K562 (cell line): ENCODE measurements around the gene TBC1D16. TPM values are rescaled to one million over a fixed set of nuclear protein-coding genes. Genes with fewer than 3 reads are reported as not detected.

ENCODE experiments used
- ATAC-seq: fragments of 200-7000 bp; cut with Tn5 transposase; 3 replicates; pipeline ENCODE4 v1.9.1; 2020; ENCODE audit warnings: moderate library complexity
- BruUV-seq: library from RNA; stranded (reverse); fragments of 400-500 nt; replicated peaks from 2 replicates; lab custom pipeline; 2021; lab: Mats Ljungman, UMichigan
- CTCF ChIA-PET: fragments of 300-600 bp; formaldehyde crosslinking; extraction: SDS; loops from one replicate; lab custom pipeline; 2021; ENCODE audit warnings: low intra/inter-chr PET ratio; lab: Yijun Ruan, JAX
- POLR2A ChIA-PET: fragments of 300-600, 350-650 bp; sonication (Branson Sonifier 250); formaldehyde crosslinking; extraction: SDS; loops from one replicate; lab custom pipeline; 2021; ENCODE audit warnings: antibody characterized with exemption, inconsistent platforms; lab: Yijun Ruan, JAX
- DNase-seq, 4 experiments: peaks; one replicate each; pipeline versions ENCODE4 v3.0.0 to v3.0.0-alpha.2; 2011 to 2018; ENCODE audit warnings: low spot score in 3 of 4, mixed read lengths in 3 of 4; ENCODE audit errors: extremely low read depth in 1 of 4
- FAIRE-seq: peaks from 2 replicates; lab custom pipeline; 2011; peaks lifted over from hg19 to GRCh38; lab: Jason Lieb, UNC
- H2AFZ ChIP-seq: 2 replicates; pipeline ENCODE4 v1.6.0; 2011; ENCODE audit warnings: low read depth, low read length, control low read depth, inconsistent platforms
- H3K27ac ChIP-seq: fragments of 200-600 bp; 3 replicates; pipeline ENCODE4 v1.8.0; 2011; ENCODE audit warnings: low read depth, mild to moderate bottlenecking, control low read depth, inconsistent platforms, low read length, moderate library complexity, mixed read lengths; ENCODE audit errors: extremely low read depth
- H3K27me3 ChIP-seq, 2 experiments: fragments of 300-600 bp in 1 of 2; 2 replicates in 1 of 2; 3 replicates in 1 of 2; pipeline versions ENCODE4 v1.6.0 to v1.8.0; 2011; ENCODE audit warnings: inconsistent platforms in 2 of 2, low read length in 2 of 2, mild to moderate bottlenecking in 1 of 2, mixed read lengths in 1 of 2, moderate library complexity in 1 of 2; ENCODE audit not compliant: control insufficient read depth in 2 of 2, insufficient read depth in 2 of 2
- H3K36me3 ChIP-seq: fragments of 300-600 bp; 3 replicates; pipeline ENCODE4 v1.8.0; 2011; ENCODE audit warnings: mild to moderate bottlenecking, low read length, inconsistent platforms; ENCODE audit not compliant: control insufficient read depth, insufficient read depth
- H3K4me1 ChIP-seq, 2 experiments: fragments of 200-600 bp in 1 of 2; replicated peaks in 1 of 2; 2 replicates in 1 of 2; 3 replicates in 1 of 2; pipeline versions ENCODE4 v1.5.1 to v1.8.0; 2011; ENCODE audit warnings: inconsistent platforms in 2 of 2, low read length in 2 of 2, mild to moderate bottlenecking in 1 of 2, mixed read lengths in 1 of 2, moderate library complexity in 1 of 2; ENCODE audit not compliant: control insufficient read depth in 2 of 2, insufficient read depth in 2 of 2
- H3K4me2 ChIP-seq: 2 replicates; pipeline ENCODE4 v1.6.1; 2011; ENCODE audit warnings: low read length, control low read depth, inconsistent platforms, mixed read lengths; ENCODE audit not compliant: insufficient read depth
- H3K4me3 ChIP-seq: fragments of 200-600 bp; sonication (generic), shearing (Covaris generic); 2 replicates; pipeline ENCODE4 v1.5.1; 2016; ENCODE audit warnings: control low read depth, inconsistent platforms
- H3K79me2 ChIP-seq: fragments of 200-600 bp; 3 replicates; pipeline ENCODE4 v1.8.0; 2011; ENCODE audit warnings: low read length, inconsistent platforms; ENCODE audit not compliant: control insufficient read depth, insufficient read depth
- H3K9ac ChIP-seq, 2 experiments: 2 replicates each; pipeline versions ENCODE4 v1.6.0 to v1.6.1; 2011; ENCODE audit warnings: low read depth in 2 of 2, low read length in 2 of 2, control low read depth in 1 of 2, inconsistent platforms in 1 of 2, mild to moderate bottlenecking in 1 of 2, mixed read lengths in 1 of 2; ENCODE audit not compliant: insufficient read depth in 1 of 2
- H3K9me1 ChIP-seq: one replicate; pipeline ENCODE4 v1.6.0; 2011; ENCODE audit warnings: inconsistent platforms, mild to moderate bottlenecking, low read length, moderate library complexity; ENCODE audit not compliant: control insufficient read depth, insufficient read depth
- H3K9me3 ChIP-seq: replicated peaks from 2 replicates; pipeline ENCODE4 v1.5.1; 2011; ENCODE audit warnings: low read depth, low read length, inconsistent platforms; ENCODE audit not compliant: control insufficient read depth, insufficient read depth
- H4K20me1 ChIP-seq: replicated peaks from 2 replicates; pipeline ENCODE4 v1.6.1; 2011; ENCODE audit warnings: low read length, inconsistent platforms, mixed read lengths; ENCODE audit not compliant: control insufficient read depth, insufficient read depth
- CBFA2T2 ChIP-seq: fragments of 450-650 bp; conservative IDR thresholded peaks from 2 replicates; pipeline ENCODE4 v1.6.1; 2017; ENCODE audit warnings: mild to moderate bottlenecking
- KAT2B ChIP-seq: IDR thresholded peaks from one replicate; pipeline ENCODE4 v1.6.1; 2012; ENCODE audit warnings: low read depth, mild to moderate bottlenecking, control low read depth, inconsistent platforms, low read length, moderate library complexity
- MIER1 ChIP-seq: fragments of 450-650 bp; IDR thresholded peaks from 2 replicates; pipeline ENCODE4 v1.6.1; 2016; ENCODE audit warnings: antibody characterized with exemption, mild to moderate bottlenecking, low read depth
- SRSF7 ChIP-seq: fragments of 200-400 bp; formaldehyde crosslinking; optimal IDR thresholded peaks from 2 replicates; pipeline ENCODE3; 2017; ENCODE audit warnings: mild to moderate bottlenecking, low read depth, low read length
- THRB ChIP-seq: fragments of 450-650 bp; formaldehyde crosslinking; conservative IDR thresholded peaks from 2 replicates; pipeline ENCODE4 v1.4.0; 2022; ENCODE audit warnings: mild to moderate bottlenecking, missing genetic modification characterization
- ZNF668 ChIP-seq: fragments of 250-450 bp; sonication (Bioruptor Pico); IDR thresholded peaks from 2 replicates; pipeline ENCODE4 v1.8.0; 2022; ENCODE audit warnings: mild to moderate bottlenecking, inconsistent platforms
- ZNF785 ChIP-seq: fragments of 250-450 bp; sonication (Bioruptor Pico); IDR thresholded peaks from 2 replicates; pipeline ENCODE4 v1.4.0; 2020; ENCODE audit warnings: mild to moderate bottlenecking
- WGBS: fragments of 100-300 bp; shearing (Covaris generic); methylation state at CpG from one replicate; pipeline ENCODE4 v1.1.6; 2016; ENCODE audit warnings: low coverage, mixed read lengths; ENCODE audit not compliant: insufficient coverage; ENCODE audit errors: missing lambda C conversion rate; 5-methylcytosine and 5-hydroxymethylcytosine counted together
- in situ Hi-C: fragments of 300-500 bp; cut with MboI; formaldehyde crosslinking; loops from 4 replicates; pipeline ENCODE4 v1.15.0; 2018; ENCODE audit warnings: inconsistent platforms, mixed read lengths
- intact Hi-C: fragments of 100-400 bp; cut with micrococcal nuclease; formaldehyde crosslinking; loops from 2 replicates; pipeline ENCODE4 v1.14.2; 2022
- polyA plus RNA-seq, 8 experiments: library from polyadenylated mRNA; depleted of rRNA in 4 of 8; stranded (reverse) in 5 of 8; unstranded in 3 of 8; fragments of >200 nt; fragmentation: Nextera tagmentation in 2 of 8; fragmentation: Illumina TruSeq in 1 of 8; extraction: Ambion mirVana in 2 of 8; extraction: Trizol in 1 of 8; gene quantifications; 2 replicates each; pipeline versions ENCODE4 v1.2.1 to v1.2.3, GENCODE V29; 2011 to 2014; ENCODE audit warnings: inconsistent platforms in 1 of 8, missing spikeins in 1 of 8
- total RNA-seq, 7 experiments: library from RNA; depleted of rRNA in 6 of 7; stranded (reverse); fragments of >200 nt in 6 of 7; fragmentation: Illumina TruSeq in 2 of 7; extraction: Trizol in 2 of 7; gene quantifications; 2 replicates each; pipeline versions ENCODE4 v1.2.1 to v1.2.3, GENCODE V29; 2011 to 2021; ENCODE audit warnings: low replicate concordance in 1 of 7
- TF ChIP-seq, protein P1 (sequence below): fragments of 250-450 bp; sonication (Bioruptor Pico); IDR thresholded peaks from 2 replicates; pipeline ENCODE4 v1.4.0; 2020
- TF ChIP-seq, protein P2 (sequence below): sonication (generic); formaldehyde crosslinking; IDR thresholded peaks from 2 replicates; pipeline ENCODE4 v1.9.0; 2022; ENCODE audit warnings: mild to moderate bottlenecking, missing genetic modification reagents
- TF ChIP-seq, protein P3 (sequence below): sonication (generic); formaldehyde crosslinking; IDR thresholded peaks from 2 replicates; pipeline ENCODE4 v1.8.0; 2022; ENCODE audit warnings: missing genetic modification reagents, mild to moderate bottlenecking, moderate library complexity, borderline replicate concordance
- TF ChIP-seq, protein P4 (sequence below): fragments of 450-650 bp; formaldehyde crosslinking; IDR thresholded peaks from 2 replicates; pipeline ENCODE4 v1.4.0; 2020; ENCODE audit warnings: mild to moderate bottlenecking

TBC1D16 gene
- total and polyA plus RNA-seq, 9 of the 15 experiments (the other 6 are each of a cell fraction or from before 2014, with no cell fraction given), result 0.01 to 0.20 (median 0.03) TPM; not detected in 1

- TF ChIP-seq, protein P1, sequence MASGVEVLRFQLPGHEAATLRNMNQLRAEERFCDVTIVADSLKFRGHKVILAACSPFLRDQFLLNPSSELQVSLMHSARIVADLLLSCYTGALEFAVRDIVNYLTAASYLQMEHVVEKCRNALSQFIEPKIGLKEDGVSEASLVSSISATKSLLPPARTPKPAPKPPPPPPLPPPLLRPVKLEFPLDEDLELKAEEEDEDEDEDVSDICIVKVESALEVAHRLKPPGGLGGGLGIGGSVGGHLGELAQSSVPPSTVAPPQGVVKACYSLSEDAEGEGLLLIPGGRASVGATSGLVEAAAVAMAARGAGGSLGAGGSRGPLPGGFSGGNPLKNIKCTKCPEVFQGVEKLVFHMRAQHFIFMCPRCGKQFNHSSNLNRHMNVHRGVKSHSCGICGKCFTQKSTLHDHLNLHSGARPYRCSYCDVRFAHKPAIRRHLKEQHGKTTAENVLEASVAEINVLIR (CRISPR knock-in tag), result no peak
- no peak for TF ChIP-seq SRSF7
- TF ChIP-seq, protein P2, sequence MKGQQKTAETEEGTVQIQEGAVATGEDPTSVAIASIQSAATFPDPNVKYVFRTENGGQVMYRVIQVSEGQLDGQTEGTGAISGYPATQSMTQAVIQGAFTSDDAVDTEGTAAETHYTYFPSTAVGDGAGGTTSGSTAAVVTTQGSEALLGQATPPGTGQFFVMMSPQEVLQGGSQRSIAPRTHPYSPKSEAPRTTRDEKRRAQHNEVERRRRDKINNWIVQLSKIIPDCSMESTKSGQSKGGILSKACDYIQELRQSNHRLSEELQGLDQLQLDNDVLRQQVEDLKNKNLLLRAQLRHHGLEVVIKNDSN (CRISPR knock-in tag), result no peak
- TF ChIP-seq, protein P3, sequence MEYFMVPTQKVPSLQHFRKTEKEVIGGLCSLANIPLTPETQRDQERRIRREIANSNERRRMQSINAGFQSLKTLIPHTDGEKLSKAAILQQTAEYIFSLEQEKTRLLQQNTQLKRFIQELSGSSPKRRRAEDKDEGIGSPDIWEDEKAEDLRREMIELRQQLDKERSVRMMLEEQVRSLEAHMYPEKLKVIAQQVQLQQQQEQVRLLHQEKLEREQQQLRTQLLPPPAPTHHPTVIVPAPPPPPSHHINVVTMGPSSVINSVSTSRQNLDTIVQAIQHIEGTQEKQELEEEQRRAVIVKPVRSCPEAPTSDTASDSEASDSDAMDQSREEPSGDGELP (CRISPR knock-in tag), result no peak
Measured at GRCh38 chr17:79966681-79967080, 69.0 kb downstream of the TBC1D16 start (continued).

- Histone ChIP-seq H3K4me2 (no peak overlapping the region), H3K9ac (no peak overlapping the region), H3K79me2 (no peaks in the 10 kb centered on the region), H3K36me3 (no peaks in the 10 kb centered on the region), H2AFZ (no peak overlapping the region), H3K9me1 (no peaks in the 10 kb centered on the region), H4K20me1 (no peaks in the 10 kb centered on the region), H3K27me3 (peaks cover 16 to 18% of the 10 kb centered on the region in 2 experiments; a peak in 4 of 5 replicates), H3K4me3 (no peak overlapping the region), H3K27ac (no peak overlapping the region), H3K4me1 (no peaks in the 10 kb centered on the region), H3K9me3 (no peaks in the 10 kb centered on the region; the same call in 1 of the 2 replicates)
- no TSS peak for BruUV-seq
- FAIRE-seq (no peak), DNase-seq (no peak), ATAC-seq (no peak)
- CTCF ChIA-PET, result interaction anchor here (0.7 kb wide), 1 partner anchor 56 kb away, joined by 3 read pairs; no protein-coding TSS in a partner anchor
- POLR2A ChIA-PET, result no interaction called here
- in situ Hi-C loops (no loop called here), intact Hi-C loops (no loop called here)
- WGBS, result 2% methylated on average over 6 of the region's 6 CpGs
- TF ChIP-seq MIER1, result no peak
- TF ChIP-seq ZNF668 (CRISPR knock-in tag), result no peak
- TF ChIP-seq KAT2B, result no peak
- TF ChIP-seq, protein P4, sequence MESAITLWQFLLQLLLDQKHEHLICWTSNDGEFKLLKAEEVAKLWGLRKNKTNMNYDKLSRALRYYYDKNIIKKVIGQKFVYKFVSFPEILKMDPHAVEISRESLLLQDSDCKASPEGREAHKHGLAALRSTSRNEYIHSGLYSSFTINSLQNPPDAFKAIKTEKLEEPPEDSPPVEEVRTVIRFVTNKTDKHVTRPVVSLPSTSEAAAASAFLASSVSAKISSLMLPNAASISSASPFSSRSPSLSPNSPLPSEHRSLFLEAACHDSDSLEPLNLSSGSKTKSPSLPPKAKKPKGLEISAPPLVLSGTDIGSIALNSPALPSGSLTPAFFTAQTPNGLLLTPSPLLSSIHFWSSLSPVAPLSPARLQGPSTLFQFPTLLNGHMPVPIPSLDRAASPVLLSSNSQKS (CRISPR knock-in tag), result no peak
- TF ChIP-seq ZNF785 (CRISPR knock-in tag), result no peak
- TF ChIP-seq CBFA2T2, result no peak
- no peak for TF ChIP-seq THRB
Measured at GRCh38 chr17:79965806-79966205, 69.9 kb downstream of the TBC1D16 start.
